NCI-H2196 treated with DMSO at 0.1 percent for 48 hours (cell line): ENCODE results near the gene NOTUM.
"Not testable (repeated sequence)": the region's sequence is repeated elsewhere in the genome, so short reads cannot be mapped to it uniquely, and the experiment has no call there.

Source experiments
- DNase-seq: peaks from one replicate; lab custom pipeline; 2025; ENCODE audit not compliant: unreplicated experiment; lab: John Stamatoyannopoulos, UW

Gene NOTUM

GRCh38 chr17:81924557-81925532, 36.1 kb downstream of the NOTUM start:
- no peak for DNase-seq

DNA sequence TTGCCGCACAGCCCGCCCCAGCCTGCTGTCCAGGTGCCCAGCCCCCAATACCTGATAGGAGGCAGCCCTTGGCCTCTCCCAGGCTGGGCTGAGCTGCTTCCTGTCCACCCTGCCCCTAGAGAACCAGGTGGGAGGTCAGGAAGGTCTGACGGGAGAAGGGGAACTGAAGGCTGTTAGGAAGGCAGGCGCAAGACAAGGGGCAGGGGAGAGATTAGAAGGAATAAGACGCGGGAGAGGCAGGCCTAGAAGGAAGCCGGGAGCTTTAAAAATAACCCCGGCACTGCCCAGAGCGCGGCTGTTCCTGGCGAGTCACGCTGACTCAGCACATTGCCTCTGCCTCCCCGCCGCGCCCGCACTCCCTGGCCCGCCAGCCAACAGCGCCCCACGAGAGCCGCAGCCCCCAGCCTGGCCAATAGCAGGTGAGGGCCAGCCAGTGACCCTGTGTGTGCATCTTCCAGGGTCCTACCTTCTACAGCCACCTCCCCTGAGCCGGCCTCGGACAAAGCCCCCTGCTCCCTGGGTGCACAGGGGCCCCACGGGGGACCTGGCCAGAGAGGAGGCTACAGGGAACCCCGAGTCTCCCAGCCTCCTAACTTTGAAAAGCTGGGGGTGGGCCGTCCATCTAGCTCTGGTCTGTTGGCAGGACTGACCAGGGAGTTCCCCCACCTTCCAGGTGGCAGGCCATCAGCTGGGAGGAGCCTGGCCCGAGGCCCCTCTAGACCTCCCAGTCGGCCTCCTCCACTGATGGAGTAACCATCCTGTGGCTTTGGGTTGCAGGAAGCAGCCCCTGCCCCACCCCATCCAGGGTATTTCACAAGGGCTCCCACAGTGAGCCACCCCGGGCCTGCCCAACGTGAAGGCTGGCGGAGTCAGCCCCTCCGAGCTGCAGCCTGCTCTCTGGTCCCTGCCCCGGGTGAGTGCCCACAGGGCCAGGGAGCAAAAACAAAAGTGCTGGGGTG, 37.4 kb downstream of the NOTUM start:
- no peak for DNase-seq

GRCh38 chr17:81922566-81923301, 38.3 kb downstream of the NOTUM start:
- DNase-seq = no peak

- DNase-seq = no peak
Observed at GRCh38 chr17:81921996-81922565, 38.9 kb downstream of the NOTUM start.

DNA sequence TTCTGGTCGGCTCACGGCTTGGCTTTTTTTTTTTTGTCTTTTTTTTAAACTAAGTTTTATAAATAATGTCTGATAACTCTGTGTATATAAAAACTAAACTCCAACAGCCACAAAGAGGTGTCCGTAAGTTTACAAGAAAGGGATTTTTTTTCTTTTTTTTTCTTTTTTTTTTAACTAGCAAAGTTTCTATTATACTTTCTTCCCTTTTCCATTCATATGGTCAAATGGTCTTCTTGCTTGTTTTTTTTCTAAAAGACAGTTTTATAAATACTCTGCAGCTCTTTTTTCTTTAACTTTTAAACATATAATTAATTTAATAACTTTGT, 39.5 kb downstream of the NOTUM start:
- no peak for DNase-seq

DNA sequence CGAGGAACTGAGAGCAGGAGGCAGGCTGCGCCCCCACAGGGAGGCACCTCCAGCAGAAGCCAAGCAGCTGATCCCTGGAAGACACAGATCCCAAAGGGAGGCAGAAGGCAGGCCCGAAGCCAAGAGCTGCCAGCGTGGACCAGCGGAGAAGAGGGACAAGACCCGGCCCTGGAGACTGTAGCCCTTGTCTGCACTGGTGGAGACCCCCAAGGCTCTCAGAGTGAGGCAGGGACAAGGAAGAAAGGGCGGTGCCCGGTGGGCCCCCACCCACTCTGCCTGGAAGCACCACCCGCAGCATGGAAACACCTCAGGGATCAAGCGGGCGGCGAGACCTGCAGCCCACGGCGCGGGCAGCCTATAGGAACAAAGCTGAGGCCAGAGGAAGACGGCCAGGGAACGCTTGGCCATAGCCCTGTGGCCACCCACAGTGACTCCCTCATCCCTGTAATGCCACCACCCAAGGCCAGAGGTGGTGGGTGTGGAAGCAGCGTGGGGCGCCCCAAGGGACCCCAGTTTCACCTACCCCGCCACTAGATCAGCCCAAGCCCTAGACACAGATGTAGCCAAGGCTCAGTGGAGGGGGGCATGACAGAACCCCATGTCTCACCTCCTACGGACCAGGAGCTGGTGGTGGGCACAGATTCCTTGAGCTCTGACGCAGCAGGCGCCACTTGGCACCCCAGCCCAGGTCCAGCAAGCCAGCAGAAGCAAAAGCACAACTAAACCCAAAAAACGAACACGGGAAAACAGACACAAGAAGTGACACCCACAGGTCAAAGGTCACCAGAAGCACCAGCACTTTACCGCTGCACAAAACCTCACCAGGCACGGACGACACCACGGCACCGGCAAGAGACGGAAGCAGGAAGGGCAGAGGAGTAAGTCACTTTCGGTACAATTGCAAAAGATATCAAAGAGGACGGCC, 40.1 kb downstream of the NOTUM start:
- no peak for DNase-seq

DNA sequence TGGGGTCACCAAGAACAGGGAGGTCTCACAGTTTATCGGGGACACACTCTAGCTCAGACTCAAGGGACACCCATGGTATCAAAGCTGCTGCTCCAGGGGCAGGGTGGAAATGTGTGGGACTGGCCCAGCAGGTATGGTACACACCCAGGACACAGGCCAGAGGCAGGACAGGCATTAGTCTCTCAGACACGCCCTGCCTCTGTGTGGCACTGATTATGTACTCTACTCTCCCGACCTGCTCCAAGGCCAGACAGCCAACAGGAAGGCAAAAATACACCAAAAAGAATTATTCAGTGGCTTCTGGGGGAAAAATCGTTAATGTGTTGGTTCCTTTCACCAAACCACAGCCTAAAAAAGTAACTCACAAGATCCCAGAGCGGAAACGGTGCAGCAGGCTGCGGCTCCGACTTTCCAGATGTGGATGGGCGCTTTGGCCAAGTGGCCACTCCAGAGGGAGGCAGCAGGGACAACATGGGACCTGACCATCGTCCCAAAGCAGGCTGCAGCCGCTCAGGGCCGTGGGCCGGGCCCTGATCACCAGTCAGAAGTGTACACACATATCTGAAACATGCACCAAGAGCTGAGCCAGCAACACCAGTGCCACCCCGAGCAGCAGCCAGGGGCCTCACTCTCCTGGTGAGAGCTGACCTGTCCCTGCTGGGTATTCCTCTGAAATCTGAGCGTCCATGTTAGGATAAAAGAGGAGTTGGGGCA, 42.0 kb downstream of the NOTUM start:
- no peak for DNase-seq

DNA sequence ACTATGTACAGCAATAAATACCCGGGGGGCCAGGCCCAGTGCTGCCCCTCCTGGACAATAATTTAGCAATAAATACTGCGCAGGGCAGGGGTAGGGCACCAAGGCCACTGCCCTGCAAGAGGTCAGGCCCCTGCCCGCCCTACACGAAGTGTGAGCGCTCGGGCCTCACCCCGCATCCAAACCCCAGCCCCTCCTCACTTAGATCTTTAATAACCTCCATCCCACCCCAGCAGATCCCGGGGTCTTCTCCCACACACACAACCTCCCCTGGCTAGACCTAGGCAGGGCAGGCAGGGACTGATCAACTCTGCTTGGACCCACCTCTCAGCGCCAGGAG, 42.7 kb downstream of the NOTUM start:
- DNase-seq = not testable (repeated sequence)

- DNase-seq = peak; percentile 71
Observed at GRCh38 chr17:81917565-81918332, 43.2 kb downstream of the NOTUM start, which contains the start of gene SIRT7. Gene SIRT7, minus strand, starts transcription at chr17:81918176. Its CDS starts 45 bp downstream, at chr17:81918131.

DNA sequence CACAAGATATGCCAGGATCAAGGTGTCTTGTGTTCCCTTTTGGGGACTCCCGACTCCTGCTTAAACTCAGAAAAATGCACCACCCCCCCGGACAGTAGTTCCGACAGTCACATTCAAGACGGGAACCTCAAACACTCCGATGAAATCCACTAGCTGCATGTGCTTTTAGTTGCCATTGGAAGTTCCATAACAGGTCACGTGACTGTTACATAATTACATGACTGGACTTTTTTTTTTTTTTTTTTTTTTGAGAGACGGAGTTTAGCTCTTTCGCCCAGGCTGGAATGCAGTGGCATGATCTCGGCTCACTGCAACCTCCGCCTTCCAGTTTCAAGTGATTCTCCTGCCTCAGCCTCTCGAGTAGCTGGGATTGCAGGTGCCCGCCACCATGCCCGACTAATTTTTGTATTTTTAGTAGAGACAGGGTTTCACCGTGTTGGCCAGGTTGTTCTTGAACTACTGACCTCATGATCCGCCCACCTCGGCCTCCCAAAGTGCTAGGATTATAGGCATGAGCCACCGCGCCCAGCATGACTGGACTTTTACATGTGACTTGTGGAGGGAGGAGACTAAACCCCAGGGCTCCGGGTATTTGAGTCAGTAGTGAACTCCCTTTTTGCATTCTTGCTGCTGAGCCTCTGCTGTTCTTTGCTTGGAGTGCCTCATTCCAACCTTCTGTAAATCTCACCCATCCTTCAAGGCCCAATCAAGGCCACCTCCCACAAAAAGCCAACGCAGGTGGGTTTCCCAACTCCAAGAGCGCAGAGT, 44.6 kb downstream of the NOTUM start:
- no peak for DNase-seq

DNA sequence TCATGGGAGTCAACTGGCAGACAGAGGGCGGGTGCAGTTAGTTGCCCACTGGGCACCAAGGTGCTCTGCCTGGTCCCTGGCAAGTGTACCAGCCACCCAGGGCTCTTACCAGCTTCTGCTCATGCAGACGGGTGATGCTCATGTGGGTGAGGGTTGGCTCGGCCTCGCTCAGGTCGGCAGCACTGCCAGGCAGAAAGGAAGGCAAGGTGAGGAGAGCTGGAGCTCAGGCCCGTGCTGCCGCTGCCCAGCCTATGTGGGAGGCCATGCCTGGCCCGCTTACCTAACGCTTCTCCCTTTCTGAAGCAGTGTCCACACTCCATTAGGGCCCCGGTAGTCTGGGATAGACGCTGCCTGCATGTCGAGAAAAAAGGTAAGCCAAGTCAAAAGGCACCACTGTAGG, 45.7 kb downstream of the NOTUM start:
- DNase-seq = no peak

GRCh38 chr17:81914103-81914850, 46.7 kb downstream of the NOTUM start:
- DNase-seq = no peak

DNA sequence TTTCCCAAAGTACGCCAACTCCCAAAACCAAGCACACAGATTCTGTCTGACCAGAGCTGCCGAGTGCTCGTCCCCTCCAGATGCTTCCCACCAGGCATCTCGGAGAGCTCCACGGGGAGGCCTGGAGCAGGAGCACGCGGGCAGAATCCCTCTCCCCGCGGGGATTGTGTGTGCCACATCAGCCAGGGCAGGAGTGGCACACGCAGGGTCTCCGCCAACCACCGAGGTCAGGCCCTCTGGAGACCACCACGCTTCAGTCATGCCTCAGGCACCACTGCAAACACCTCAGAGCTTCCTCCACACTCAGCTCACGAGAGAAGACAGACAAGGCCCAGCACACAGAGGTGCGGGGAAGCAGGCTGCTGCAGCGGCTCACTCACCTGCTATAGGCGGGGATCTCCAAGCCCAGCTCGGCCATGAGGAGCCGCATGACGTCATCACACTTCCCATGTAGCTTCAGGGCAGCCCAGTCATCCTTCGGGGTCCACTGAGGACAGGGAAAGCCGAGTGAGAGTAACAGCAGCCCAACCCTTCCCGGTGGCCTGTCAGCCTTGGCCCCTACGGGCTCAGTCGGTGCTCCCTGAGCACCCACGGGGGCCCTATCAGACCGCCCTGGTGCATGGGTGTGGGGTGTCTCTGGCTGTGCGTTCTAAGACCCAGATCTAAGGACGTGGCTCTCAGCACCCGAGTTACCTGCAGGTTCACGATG, 47.4 kb downstream of the NOTUM start:
- DNase-seq = no peak

GRCh38 chr17:81912441-81913309, 48.3 kb downstream of the NOTUM start:
- no peak for DNase-seq

DNA sequence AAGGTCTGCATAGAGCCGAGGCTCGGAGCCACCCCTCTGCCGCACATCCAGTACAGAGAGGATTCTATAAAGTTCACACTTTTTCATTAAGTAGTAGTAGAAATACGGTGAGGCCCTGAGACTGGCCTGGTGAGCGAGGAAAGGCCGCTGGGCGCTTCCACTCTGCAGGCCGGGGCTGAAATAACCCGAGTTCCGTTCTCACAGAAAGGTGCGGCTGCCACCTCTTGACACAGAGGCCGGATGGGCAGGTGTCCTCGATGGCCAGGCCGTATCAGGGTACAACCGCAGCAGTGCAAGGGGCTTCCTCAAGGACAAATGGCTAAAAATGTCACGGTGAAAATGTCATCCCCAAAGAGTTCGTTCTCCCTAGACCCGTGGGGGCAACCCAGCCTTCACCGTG, 49.0 kb downstream of the NOTUM start:
- no peak for DNase-seq
